ENCODE results near the gene RGS7. TPM values are rescaled to one million over a fixed set of nuclear protein-coding genes. Genes with fewer than 3 reads are reported as not detected.

The RGS7 gene
- total and polyA plus RNA-seq, 2 of the 4 experiments (the other 2 are of a cell fraction) = 0.58 to 0.72 TPM

DNA sequence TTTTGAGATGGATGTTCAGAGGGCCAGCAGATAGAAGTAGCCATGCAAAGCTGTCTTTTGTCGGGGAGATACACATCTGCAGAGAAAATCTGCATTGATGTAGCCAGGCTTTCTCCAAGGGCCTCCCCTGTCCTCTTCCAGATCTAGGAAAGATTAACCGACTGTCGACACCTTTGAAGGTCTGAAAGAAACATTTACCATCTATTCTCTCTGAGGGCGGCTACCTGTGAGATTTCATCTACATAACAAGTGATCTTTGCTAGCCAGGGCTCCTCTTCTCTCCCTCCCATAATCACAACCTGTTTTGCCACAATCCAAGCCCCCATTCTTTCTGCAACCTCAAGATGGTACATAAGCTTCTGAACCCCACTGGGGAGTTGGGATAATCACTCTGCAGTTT, 193.6 kb downstream of the RGS7 start:
- POLR2A ChIA-PET (ENCODE audit: unreplicated experiment) = no interaction called here
- no peak for ATAC-seq (ENCODE audit: low read depth)
- H2BK120ac ChIP-seq (ENCODE audit: low read depth, low read length) = no peak overlapping the region
- H3K56ac ChIP-seq (ENCODE audit: extremely low read depth, insufficient read depth, low read length) = no peak overlapping the region
- DNase-seq = no peak
- H4K20me1 ChIP-seq (ENCODE audit: insufficient read depth, low read length) = no peaks in the 10 kb centered on the region
- no peaks in the 10 kb centered on the region for H3K79me1 ChIP-seq (ENCODE audit: low read depth in 1 of 2, low read length in 2 of 2)
- no peak overlapping the region for H3K14ac ChIP-seq (replicated peaks; ENCODE audit: low read depth, low read length)
- no TSS peak for BruUV-seq (replicated peaks)
- H3K4me2 ChIP-seq (ENCODE audit: low read depth, low read length) = no peak overlapping the region
- peaks cover 7% of the 10 kb centered on the region for H3K9me3 ChIP-seq (ENCODE audit: control insufficient read depth, insufficient read depth, low read length)
- H3K9ac ChIP-seq (ENCODE audit: low read depth, low read length) = no peak overlapping the region
- H4K8ac ChIP-seq (ENCODE audit: low read depth in 2 of 2, low read length in 2 of 2) = no peak overlapping the region
- H2BK5ac ChIP-seq (ENCODE audit: low read depth, low read length, poor library complexity, severe bottlenecking) = no peak overlapping the region
- dilution Hi-C loops (cut with HindIII; ENCODE audit: low sequenced_read_pairs, unreplicated experiment) (no loop called here), intact Hi-C loops (cut with micrococcal nuclease) (no loop called here), in situ Hi-C loops (cut with MboI; ENCODE audit: low sequenced_read_pairs) (no loop called here)
- H3K27me3 ChIP-seq (ENCODE audit: control insufficient read depth, insufficient read depth, low read length) = no peaks in the 10 kb centered on the region
- CTCF ChIA-PET = no interaction called here
- TF ChIP-seq, protein P1, sequence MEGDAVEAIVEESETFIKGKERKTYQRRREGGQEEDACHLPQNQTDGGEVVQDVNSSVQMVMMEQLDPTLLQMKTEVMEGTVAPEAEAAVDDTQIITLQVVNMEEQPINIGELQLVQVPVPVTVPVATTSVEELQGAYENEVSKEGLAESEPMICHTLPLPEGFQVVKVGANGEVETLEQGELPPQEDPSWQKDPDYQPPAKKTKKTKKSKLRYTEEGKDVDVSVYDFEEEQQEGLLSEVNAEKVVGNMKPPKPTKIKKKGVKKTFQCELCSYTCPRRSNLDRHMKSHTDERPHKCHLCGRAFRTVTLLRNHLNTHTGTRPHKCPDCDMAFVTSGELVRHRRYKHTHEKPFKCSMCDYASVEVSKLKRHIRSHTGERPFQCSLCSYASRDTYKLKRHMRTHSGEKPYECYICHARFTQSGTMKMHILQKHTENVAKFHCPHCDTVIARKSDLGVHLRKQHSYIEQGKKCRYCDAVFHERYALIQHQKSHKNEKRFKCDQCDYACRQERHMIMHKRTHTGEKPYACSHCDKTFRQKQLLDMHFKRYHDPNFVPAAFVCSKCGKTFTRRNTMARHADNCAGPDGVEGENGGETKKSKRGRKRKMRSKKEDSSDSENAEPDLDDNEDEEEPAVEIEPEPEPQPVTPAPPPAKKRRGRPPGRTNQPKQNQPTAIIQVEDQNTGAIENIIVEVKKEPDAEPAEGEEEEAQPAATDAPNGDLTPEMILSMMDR (conservative IDR thresholded peaks at IDR 0.05; ENCODE audit: low read depth, low read length) = no peak
- TF ChIP-seq RCOR1 (IDR thresholded peaks at IDR 0.05; ENCODE audit: insufficient replicate concordance, low read length) = no peak
- no peak for TF ChIP-seq RAD21 (IDR thresholded peaks at IDR 0.05; ENCODE audit: low read length)
- TF ChIP-seq, protein P2, sequence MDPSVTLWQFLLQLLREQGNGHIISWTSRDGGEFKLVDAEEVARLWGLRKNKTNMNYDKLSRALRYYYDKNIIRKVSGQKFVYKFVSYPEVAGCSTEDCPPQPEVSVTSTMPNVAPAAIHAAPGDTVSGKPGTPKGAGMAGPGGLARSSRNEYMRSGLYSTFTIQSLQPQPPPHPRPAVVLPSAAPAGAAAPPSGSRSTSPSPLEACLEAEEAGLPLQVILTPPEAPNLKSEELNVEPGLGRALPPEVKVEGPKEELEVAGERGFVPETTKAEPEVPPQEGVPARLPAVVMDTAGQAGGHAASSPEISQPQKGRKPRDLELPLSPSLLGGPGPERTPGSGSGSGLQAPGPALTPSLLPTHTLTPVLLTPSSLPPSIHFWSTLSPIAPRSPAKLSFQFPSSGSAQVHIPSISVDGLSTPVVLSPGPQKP (IDR thresholded peaks at IDR 0.05; ENCODE audit: borderline replicate concordance, low read depth, low read length) = no peak
- no peak for TF ChIP-seq CEBPB (IDR thresholded peaks at IDR 0.05; ENCODE audit: low read depth, low read length)
- no peak for TF ChIP-seq MAZ (IDR thresholded peaks at IDR 0.05; ENCODE audit: borderline replicate concordance, low read depth, low read length)
- no peak for TF ChIP-seq SMC3 (IDR thresholded peaks at IDR 0.05; ENCODE audit: low read depth, low read length)
- no peak for TF ChIP-seq RFX5 (IDR thresholded peaks at IDR 0.05; ENCODE audit: low read depth, low read length)
- TF ChIP-seq CHD1 (IDR thresholded peaks at IDR 0.05; ENCODE audit: low read depth, low read length) = no peak
- no peak for TF ChIP-seq MXI1 (IDR thresholded peaks at IDR 0.05; ENCODE audit: borderline replicate concordance, low read depth, low read length)
- TF ChIP-seq, protein P3, sequence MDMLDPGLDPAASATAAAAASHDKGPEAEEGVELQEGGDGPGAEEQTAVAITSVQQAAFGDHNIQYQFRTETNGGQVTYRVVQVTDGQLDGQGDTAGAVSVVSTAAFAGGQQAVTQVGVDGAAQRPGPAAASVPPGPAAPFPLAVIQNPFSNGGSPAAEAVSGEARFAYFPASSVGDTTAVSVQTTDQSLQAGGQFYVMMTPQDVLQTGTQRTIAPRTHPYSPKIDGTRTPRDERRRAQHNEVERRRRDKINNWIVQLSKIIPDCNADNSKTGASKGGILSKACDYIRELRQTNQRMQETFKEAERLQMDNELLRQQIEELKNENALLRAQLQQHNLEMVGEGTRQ (IDR thresholded peaks at IDR 0.05; ENCODE audit: low read depth, low read length) = no peak
- no peak for TF ChIP-seq NFE2L2 (IDR thresholded peaks at IDR 0.05; ENCODE audit: low read depth, low read length)
- TF ChIP-seq MAFK (IDR thresholded peaks at IDR 0.05; ENCODE audit: low read depth, low read length) = no peak
- H3K27ac ChIP-seq (ENCODE audit: insufficient read depth, low read length) = no peak overlapping the region
- H3K4me3 ChIP-seq (ENCODE audit: insufficient read depth, low read depth, low read length) = no peak overlapping the region
- H2BK20ac ChIP-seq (ENCODE audit: low read depth, low read length) = no peak overlapping the region
- no CpG with 5 or more reads among the region's 4 CpGs for WGBS, 2 experiments (ENCODE audit: extremely low coverage in 2 of 2, insufficient read length in 1 of 2)
- H2AFZ ChIP-seq (replicated peaks; ENCODE audit: low read length, poor library complexity) = no peak overlapping the region
- no peaks in the 10 kb centered on the region for H3K9me1 ChIP-seq (ENCODE audit: insufficient read depth, low read length)
- no peaks in the 10 kb centered on the region for H3K4me1 ChIP-seq (ENCODE audit: control insufficient read depth, insufficient read depth, low read length)
- no peak overlapping the region for H3K23ac ChIP-seq (ENCODE audit: low read depth, low read length)
- H4K91ac ChIP-seq (ENCODE audit: insufficient read depth, low read depth, low read length) = no peak overlapping the region
- H3K18ac ChIP-seq (ENCODE audit: low read depth, low read length) = no peak overlapping the region
- H2AK5ac ChIP-seq (ENCODE audit: low read depth, low read length) = no peak overlapping the region
- no peak overlapping the region for H2BK15ac ChIP-seq (ENCODE audit: low read depth, low read length)
- no peaks in the 10 kb centered on the region for H3K36me3 ChIP-seq (ENCODE audit: control insufficient read depth, insufficient read depth, low read length)
- no peak overlapping the region for H3K4ac ChIP-seq (ENCODE audit: low read depth, low read length)
- H2AK9ac ChIP-seq (replicated peaks; ENCODE audit: low read depth, low read length, poor library complexity) = no peak overlapping the region
- no peak overlapping the region for H4K5ac ChIP-seq (ENCODE audit: low read depth, low read length)

Measured in IMR-90 (cell line).